HepG2 (cell line): ENCODE measurements around the gene TMEM217. TPM values are rescaled to one million over a fixed set of nuclear protein-coding genes. Genes with fewer than 3 reads are reported as not detected.

Experiments
- AFF4 ChIP-seq: sonication (generic); formaldehyde crosslinking; IDR thresholded peaks from 2 replicates; pipeline ENCODE4 v1.4.0; 2020; ENCODE audit warnings: missing genetic modification reagents
- AHDC1 ChIP-seq: sonication (generic); formaldehyde crosslinking; IDR thresholded peaks from 2 replicates; pipeline ENCODE4 v1.5.1; 2020; ENCODE audit warnings: mild to moderate bottlenecking, missing genetic modification reagents, borderline replicate concordance
- CBX5 ChIP-seq: sonication (generic); formaldehyde crosslinking; IDR thresholded peaks from 2 replicates; pipeline ENCODE4 v1.4.0; 2020; ENCODE audit warnings: missing genetic modification reagents, borderline replicate concordance
- ELF1 ChIP-seq: sonication (generic); formaldehyde crosslinking; IDR thresholded peaks from 2 replicates; pipeline ENCODE4 v1.4.0; 2020; ENCODE audit warnings: missing genetic modification reagents
- GTF3A ChIP-seq: sonication (generic); formaldehyde crosslinking; conservative IDR thresholded peaks from 2 replicates; pipeline ENCODE4 v1.4.0; 2020; ENCODE audit warnings: mild to moderate bottlenecking, missing genetic modification reagents
- HIVEP1 ChIP-seq: sonication (generic); formaldehyde crosslinking; IDR thresholded peaks from 2 replicates; pipeline ENCODE4 v1.4.0; 2020; ENCODE audit warnings: mild to moderate bottlenecking, missing genetic modification reagents
- MAFF ChIP-seq: IDR thresholded peaks from 2 replicates; pipeline ENCODE4 v1.6.1; 2011; ENCODE audit warnings: low read depth, low read length, improper control_type of control experiment
- MEF2D ChIP-seq: sonication (generic); formaldehyde crosslinking; IDR thresholded peaks from 2 replicates; pipeline ENCODE4 v1.5.1; 2020; ENCODE audit warnings: mild to moderate bottlenecking, missing genetic modification reagents
- MYNN ChIP-seq: sonication (generic); formaldehyde crosslinking; IDR thresholded peaks from 2 replicates; pipeline ENCODE4 v1.4.0; 2020; ENCODE audit warnings: mild to moderate bottlenecking, low read depth, missing genetic modification reagents
- MZF1 ChIP-seq: sonication (generic); formaldehyde crosslinking; IDR thresholded peaks from 2 replicates; pipeline ENCODE4 v1.8.1; 2023; ENCODE audit warnings: mild to moderate bottlenecking, missing genetic modification reagents, borderline replicate concordance
- NCOR1 ChIP-seq: fragments of 200-600 bp; sonication (generic); IDR thresholded peaks from 2 replicates; pipeline ENCODE4 v1.7.0; 2017; ENCODE audit warnings: antibody characterized with exemption, low read length, borderline replicate concordance
- PHB2 ChIP-seq: fragments of 450-650 bp; IDR thresholded peaks from 2 replicates; pipeline ENCODE4 v1.6.1; 2018; ENCODE audit not compliant: partially characterized antibody
- SMAD3 ChIP-seq: sonication (generic); formaldehyde crosslinking; IDR thresholded peaks from 2 replicates; pipeline ENCODE4 v1.4.0; 2020; ENCODE audit warnings: missing genetic modification reagents
- SUZ12 ChIP-seq: fragments of 150-350 bp; IDR thresholded peaks from 2 replicates; pipeline ENCODE4 v1.6.1; 2014; ENCODE audit warnings: low read depth, low read length
- TBX2 ChIP-seq: sonication (generic); formaldehyde crosslinking; IDR thresholded peaks from 2 replicates; pipeline ENCODE4 v1.5.0; 2020; ENCODE audit warnings: missing genetic modification reagents, mild to moderate bottlenecking, borderline replicate concordance
- ZFP41 ChIP-seq: sonication (generic); formaldehyde crosslinking; IDR thresholded peaks from 2 replicates; pipeline ENCODE4 v1.4.0; 2020; ENCODE audit warnings: mild to moderate bottlenecking, missing genetic modification reagents, borderline replicate concordance
- ZFYVE20 ChIP-seq: sonication (generic); formaldehyde crosslinking; IDR thresholded peaks from 2 replicates; pipeline ENCODE4 v1.8.0; 2023; ENCODE audit warnings: low read depth, mild to moderate bottlenecking, moderate library complexity, missing genetic modification reagents, borderline replicate concordance
- ZNF780A ChIP-seq: sonication (generic); formaldehyde crosslinking; IDR thresholded peaks from 2 replicates; pipeline ENCODE4 v1.8.0; 2022; ENCODE audit warnings: mild to moderate bottlenecking, missing genetic modification reagents, moderate library complexity
- ZNF841 ChIP-seq: sonication (generic); formaldehyde crosslinking; IDR thresholded peaks from 2 replicates; pipeline ENCODE4 v1.8.1; 2023; ENCODE audit warnings: missing genetic modification reagents, borderline replicate concordance
- polyA plus RNA-seq, 8 experiments: library from polyadenylated mRNA; depleted of rRNA in 3 of 8; stranded (reverse) in 7 of 8; unstranded in 1 of 8; fragments of >200 nt; fragmentation: Illumina TruSeq in 4 of 8; extraction: Trizol in 4 of 8; gene quantifications; 2 replicates each; pipeline versions ENCODE4 v1.2.1 to v1.2.3, GENCODE V29; 2011 to 2016; ENCODE audit warnings: low read depth in 4 of 8, missing spikeins in 1 of 8, mixed read lengths in 1 of 8; ENCODE audit not compliant: insufficient read depth in 1 of 8
- total RNA-seq, 5 experiments: library from RNA; depleted of rRNA; stranded (reverse); fragments of >200 nt; fragmentation: Illumina TruSeq; extraction: Trizol; gene quantifications; 2 replicates each; pipeline ENCODE4 v1.2.3, GENCODE V29; 2016; ENCODE audit warnings: low read depth in 1 of 5

TMEM217 gene
- total and polyA plus RNA-seq, 2 of the 13 experiments (the other 11 are each of a cell fraction or from before 2014, with no cell fraction given): 2.3 to 3.4 TPM

GRCh38 chr6:37169496-37170272, 88.3 kb downstream of the TMEM217 start, which contains the start of gene PIM1 (continued):
- TF ChIP-seq AHDC1: peak; percentile 70; the same call in 1 of the 2 replicates
- 0 out of 2 replicates have a peak, but pooled peaks have one; percentile 41 for TF ChIP-seq GTF3A (CRISPR knock-in tag)
- TF ChIP-seq SUZ12: no peak
- no peak for TF ChIP-seq PHB2
- no peak for TF ChIP-seq ZFYVE20 (CRISPR knock-in tag)
- no peak; the same call in none of the 2 replicates for TF ChIP-seq HIVEP1
- 0 out of 2 replicates have a peak, but pooled peaks have one; percentile 82 for TF ChIP-seq AFF4 (CRISPR knock-in tag)
- peak; percentile 96 for TF ChIP-seq NCOR1
- peak; percentile 96 for TF ChIP-seq TBX2 (CRISPR knock-in tag)
- peak; percentile 16; the same call in 1 of the 2 replicates for TF ChIP-seq SMAD3 (CRISPR knock-in tag)
- 0 out of 2 replicates have a peak, but pooled peaks have one; percentile 73 for TF ChIP-seq ZNF841 (CRISPR knock-in tag)
- no peak; the same call in 1 of the 2 replicates for TF ChIP-seq ELF1 (CRISPR knock-in tag)
- TF ChIP-seq ZFP41 (CRISPR knock-in tag): no peak
- no peak for TF ChIP-seq MAFF
- no peak; the same call in 1 of the 2 replicates for TF ChIP-seq ZNF780A (CRISPR knock-in tag)
- TF ChIP-seq MYNN (CRISPR knock-in tag): no peak
- TF ChIP-seq MZF1 (CRISPR knock-in tag): no peak
- peak; percentile 78 for TF ChIP-seq MEF2D
- 0 out of 2 replicates have a peak, but pooled peaks have one; percentile 33 for TF ChIP-seq CBX5
